Thoracic aorta (tissue), 2 donors: ENCODE data around the gene TTC9B. TPM values are rescaled to one million over a fixed set of nuclear protein-coding genes. Genes with fewer than 3 reads are reported as not detected.

Experiments
- ATAC-seq: fragments of 150-250 bp; one replicate; pipeline ENCODE4 v1.8.0; 2017; ENCODE audit warnings: low read depth; ENCODE audit not compliant: insufficient number of reproducible peaks, low FRiP score
- DNase-seq: peaks from one replicate; pipeline ENCODE4 v3.0.0-alpha.2; 2020; ENCODE audit warnings: low spot score
- H3K27ac ChIP-seq, 2 donors: fragments of 200-600 bp; sonication (generic); 1 replicate in 1 of 2; 2 replicates in 1 of 2; pipeline ENCODE4 v1.5.1; 2016; ENCODE audit warnings: mild to moderate bottlenecking in 2 of 2, moderate library complexity in 2 of 2
- H3K27me3 ChIP-seq: fragments of 200-600 bp; sonication (generic); replicated peaks from 2 replicates; pipeline ENCODE4 v1.6.0; 2016; ENCODE audit warnings: mild to moderate bottlenecking; ENCODE audit not compliant: insufficient read depth
- H3K36me3 ChIP-seq: fragments of 200-600 bp; sonication (generic); one replicate; pipeline ENCODE4 v1.5.1; 2016
- H3K4me1 ChIP-seq, 2 donors: fragments of 200-600 bp; sonication (generic); 1 replicate in 1 of 2; 2 replicates in 1 of 2; pipeline versions ENCODE4 v1.5.1 to v1.6.0; 2016; ENCODE audit warnings: low read depth in 2 of 2, mild to moderate bottlenecking in 1 of 2; ENCODE audit not compliant: control insufficient read depth in 1 of 2
- H3K4me3 ChIP-seq: fragments of 200-600 bp; sonication (generic); 2 replicates; pipeline ENCODE4 v1.5.1; 2016; ENCODE audit warnings: mild to moderate bottlenecking
- H3K9me3 ChIP-seq: fragments of 200-600 bp; sonication (generic); 2 replicates; pipeline ENCODE4 v1.5.1; 2016
- CTCF ChIP-seq: fragments of 200-600 bp; sonication (generic); IDR thresholded peaks from one replicate; pipeline ENCODE4 v1.5.1; 2019; ENCODE audit warnings: antibody characterized with exemption
- total RNA-seq, 2 donors: library from RNA; depleted of rRNA; stranded (reverse); fragments of >200 nt; gene quantifications; one replicate each; pipeline versions ENCODE4 v1.1.0 to v1.2.3, GENCODE V29; 2016

TTC9B gene
- total RNA-seq, 2 donors from 2014 or later: not detected

DNA sequence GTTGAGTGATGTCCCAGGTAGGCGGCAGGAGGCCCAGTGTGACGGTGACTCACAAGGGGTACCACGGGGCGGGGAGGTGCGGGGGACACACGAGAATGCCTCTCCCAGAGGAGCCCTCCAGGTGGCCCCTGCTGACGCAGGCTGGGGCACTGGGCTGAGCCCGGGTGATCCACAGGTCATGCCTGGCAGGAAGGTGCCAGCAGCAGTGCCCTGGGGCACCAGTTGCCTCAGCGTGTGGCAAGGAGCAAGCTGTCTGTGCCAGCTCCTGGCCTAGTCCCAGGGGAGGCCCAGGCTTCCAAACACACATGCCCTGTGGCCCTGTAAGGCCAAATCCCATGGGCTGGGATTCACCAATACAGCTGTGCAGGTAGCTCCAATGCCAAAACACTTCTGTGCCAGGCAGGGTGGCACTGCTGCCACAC lies 38.9 kb upstream of the TTC9B start:
- Histone ChIP-seq H3K36me3 (peaks cover 23% of the 10 kb centered on the region), H3K27ac (no peak overlapping the region), H3K27me3 (no peaks in the 10 kb centered on the region), H3K4me3 (no peak overlapping the region), H3K9me3 (no peaks in the 10 kb centered on the region), H3K4me1 (no peaks in the 10 kb centered on the region)
- TF ChIP-seq CTCF: no peak
- ATAC-seq (no peak), DNase-seq (no peak)

DNA sequence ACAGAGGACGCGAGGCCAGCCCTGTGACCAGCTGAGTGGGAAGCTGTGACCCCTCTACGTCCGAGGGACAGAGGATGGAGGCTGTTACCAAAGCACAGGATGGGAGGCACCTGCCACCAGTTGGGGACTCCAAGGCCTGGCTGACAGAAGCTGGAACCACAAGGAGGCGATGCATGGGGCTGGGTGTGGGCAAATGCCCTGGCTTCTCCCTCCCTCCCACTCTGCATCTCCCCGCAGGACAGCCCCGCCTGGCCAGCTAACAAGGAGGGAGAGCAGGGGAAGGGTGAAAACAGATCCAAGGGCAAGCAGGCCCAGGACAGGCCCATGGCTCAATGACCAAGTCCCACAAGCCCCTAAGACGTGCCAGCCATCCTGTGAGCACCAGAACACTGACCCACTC lies 38.3 kb upstream of the TTC9B start:
- DNase-seq: no peak
- no peaks in the 10 kb centered on the region for H3K27me3 ChIP-seq
- H3K9me3 ChIP-seq: no peaks in the 10 kb centered on the region
- no peak for TF ChIP-seq CTCF
- H3K27ac ChIP-seq: no peak overlapping the region
- H3K4me3 ChIP-seq: no peak overlapping the region
- ATAC-seq: no peak
- no peaks in the 10 kb centered on the region for H3K4me1 ChIP-seq
- peaks cover 23% of the 10 kb centered on the region for H3K36me3 ChIP-seq

GRCh38 chr19:40255619-40256166 lies 37.5 kb upstream of the TTC9B start:
- H3K27me3 ChIP-seq: no peaks in the 10 kb centered on the region
- H3K4me1 ChIP-seq: no peaks in the 10 kb centered on the region
- no peak for TF ChIP-seq CTCF
- no peaks in the 10 kb centered on the region for H3K9me3 ChIP-seq
- H3K4me3 ChIP-seq: no peak overlapping the region
- no peak for DNase-seq
- no peak for ATAC-seq
- no peak overlapping the region for H3K27ac ChIP-seq
- H3K36me3 ChIP-seq: peaks cover 23% of the 10 kb centered on the region

DNA sequence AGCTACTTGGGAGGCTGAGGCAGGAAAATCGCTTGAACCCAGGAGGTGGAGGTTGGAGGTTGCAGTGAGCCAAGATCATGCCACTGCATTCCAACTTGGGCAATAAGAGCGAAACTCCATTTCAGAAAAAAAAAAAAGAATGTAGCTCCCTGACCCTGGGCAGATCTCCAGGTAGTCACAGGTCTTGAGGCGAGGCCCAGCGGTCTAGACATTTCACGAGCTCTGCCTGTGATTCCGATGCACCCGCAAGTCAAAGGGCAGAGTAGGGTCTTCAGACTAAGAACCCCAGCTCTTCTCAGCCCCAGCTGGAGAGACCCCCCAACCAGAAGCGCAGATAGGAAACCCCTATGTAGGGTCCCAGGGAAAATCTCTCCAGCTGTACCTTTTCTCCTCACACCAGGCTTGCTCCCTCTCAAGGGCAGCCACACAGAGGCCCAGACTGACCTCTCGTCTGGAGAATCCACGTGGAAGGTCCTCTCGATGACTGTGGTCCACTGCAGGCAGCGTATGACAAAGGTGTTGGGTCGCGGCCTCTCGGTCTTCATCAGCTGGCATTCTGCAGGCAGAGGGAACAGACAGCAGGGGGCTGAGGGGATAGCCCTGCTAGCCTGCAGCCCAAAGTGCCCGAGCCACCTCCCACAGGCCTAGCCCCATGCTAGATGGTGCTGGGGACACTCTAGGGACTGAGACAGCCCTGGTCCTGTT lies 36.7 kb upstream of the TTC9B start:
- DNase-seq (no peak), ATAC-seq (no peak)
- Histone ChIP-seq H3K9me3 (no peaks in the 10 kb centered on the region), H3K4me3 (no peak overlapping the region), H3K4me1 (no peaks in the 10 kb centered on the region), H3K36me3 (peaks cover 25% of the 10 kb centered on the region), H3K27me3 (no peaks in the 10 kb centered on the region), H3K27ac (no peak overlapping the region)
- TF ChIP-seq CTCF: no peak

DNA sequence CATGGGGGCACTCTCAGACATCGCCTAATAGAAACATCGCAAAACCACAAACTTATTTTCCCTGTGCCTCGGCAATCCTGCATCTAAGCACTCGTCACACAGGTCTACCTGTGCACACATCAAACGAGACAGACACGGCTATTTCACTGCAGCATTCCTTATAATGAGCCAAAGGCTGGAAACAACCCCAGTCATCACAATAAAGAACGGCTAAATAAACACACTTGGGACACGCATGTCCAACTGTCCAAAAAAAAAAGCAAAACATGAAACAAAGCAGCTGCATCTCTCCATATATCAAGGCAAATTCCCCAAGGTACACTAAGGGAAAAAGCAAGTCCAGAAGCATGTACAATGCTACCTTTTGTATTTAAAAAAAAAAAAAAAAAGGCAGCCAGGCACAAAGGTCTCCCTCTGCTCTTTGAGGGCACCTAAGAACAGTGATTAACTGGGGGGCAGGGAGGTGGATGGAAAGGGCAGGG lies 35.5 kb upstream of the TTC9B start:
- Histone ChIP-seq H3K36me3 (peaks cover 28% of the 10 kb centered on the region), H3K4me1 (no peaks in the 10 kb centered on the region), H3K4me3 (no peak overlapping the region), H3K9me3 (no peaks in the 10 kb centered on the region), H3K27ac (no peak overlapping the region), H3K27me3 (no peaks in the 10 kb centered on the region)
- ATAC-seq: no peak
- no peak for DNase-seq
- TF ChIP-seq CTCF: no peak
